Mesenchymal stem cell (in vitro differentiated cells and primary cell): ENCODE measurements around the gene EXD3.

Experiments used
- DNase-seq: peaks from one replicate; pipeline ENCODE4 v3.0.0-alpha.2; 2013
- H2AFZ ChIP-seq: one replicate; pipeline ENCODE4 v1.6.1; 2013; ENCODE audit warnings: low read depth, mild to moderate bottlenecking, control low read depth, inconsistent platforms, low read length, moderate library complexity
- H2AK5ac ChIP-seq: 2 replicates; pipeline ENCODE4 v1.6.1; 2013; ENCODE audit warnings: low read length, moderate library complexity, mild to moderate bottlenecking, inconsistent platforms; ENCODE audit not compliant: severe bottlenecking
- H2BK120ac ChIP-seq: one replicate; pipeline ENCODE4 v1.6.1; 2013; ENCODE audit warnings: low read depth, mild to moderate bottlenecking, inconsistent platforms, low read length, moderate library complexity
- H2BK12ac ChIP-seq, 2 experiments: one replicate each; pipeline ENCODE4 v1.6.1; 2013; ENCODE audit warnings: inconsistent platforms in 2 of 2, low read length in 2 of 2, mild to moderate bottlenecking in 2 of 2, moderate library complexity in 2 of 2, control low read depth in 1 of 2
- H2BK15ac ChIP-seq: one replicate; pipeline ENCODE4 v1.6.1; 2013; ENCODE audit warnings: mild to moderate bottlenecking, low read depth, inconsistent platforms; ENCODE audit not compliant: poor library complexity, severe bottlenecking
- H2BK5ac ChIP-seq: 2 replicates; pipeline ENCODE4 v1.6.1; 2013; ENCODE audit warnings: low read depth, mild to moderate bottlenecking, low read length, control low read depth, inconsistent platforms; ENCODE audit not compliant: poor library complexity, severe bottlenecking
- H3K14ac ChIP-seq, 2 experiments: one replicate each; pipeline ENCODE4 v1.6.1; 2013; ENCODE audit warnings: inconsistent platforms in 2 of 2, low read length in 2 of 2, control low read depth in 1 of 2, mild to moderate bottlenecking in 1 of 2, moderate library complexity in 1 of 2
- H3K18ac ChIP-seq, 2 experiments: one replicate each; pipeline ENCODE4 v1.6.1; 2013; ENCODE audit warnings: inconsistent platforms in 2 of 2, low read length in 2 of 2, control low read depth in 1 of 2, low read depth in 1 of 2, mild to moderate bottlenecking in 1 of 2
- H3K23ac ChIP-seq, 2 experiments: one replicate each; pipeline ENCODE4 v1.6.1; 2013; ENCODE audit warnings: inconsistent platforms in 2 of 2, low read length in 2 of 2, mild to moderate bottlenecking in 2 of 2, moderate library complexity in 2 of 2, control low read depth in 1 of 2
- H3K27ac ChIP-seq: 2 replicates; pipeline ENCODE4 v1.5.1; 2013; ENCODE audit warnings: mild to moderate bottlenecking, moderate library complexity, low read length, control low read depth, inconsistent platforms; ENCODE audit not compliant: poor library complexity, severe bottlenecking
- H3K27me3 ChIP-seq, 2 experiments: 2 replicates each; pipeline versions ENCODE4 v1.6.1 to v1.7.0; 2013; ENCODE audit warnings: low read length in 2 of 2, mild to moderate bottlenecking in 2 of 2, moderate library complexity in 2 of 2, control low read depth in 1 of 2, inconsistent platforms in 1 of 2; ENCODE audit not compliant: control insufficient read depth in 1 of 2, insufficient read depth in 1 of 2
- H3K36me3 ChIP-seq, 2 experiments: 2 replicates each; pipeline versions ENCODE4 v1.6.1 to v1.7.0; 2013; ENCODE audit warnings: low read length in 2 of 2, control low read depth in 1 of 2, inconsistent platforms in 1 of 2, low read depth in 1 of 2, mild to moderate bottlenecking in 1 of 2; ENCODE audit not compliant: insufficient read depth in 2 of 2, control insufficient read depth in 1 of 2
- H3K4ac ChIP-seq, 2 experiments: one replicate each; pipeline ENCODE4 v1.6.1; 2013; ENCODE audit warnings: inconsistent platforms in 2 of 2, low read length in 2 of 2, mild to moderate bottlenecking in 2 of 2, moderate library complexity in 2 of 2, control low read depth in 1 of 2, low read depth in 1 of 2
- H3K4me1 ChIP-seq: 2 replicates; pipeline ENCODE4 v1.6.1; 2013; ENCODE audit warnings: low read depth, low read length, control low read depth; ENCODE audit not compliant: control insufficient read depth, insufficient read depth
- H3K4me2 ChIP-seq: 2 replicates; pipeline ENCODE4 v1.6.1; 2013; ENCODE audit warnings: low read length, mild to moderate bottlenecking, inconsistent platforms; ENCODE audit not compliant: poor library complexity, severe bottlenecking
- H3K4me3 ChIP-seq, 2 experiments: 2 replicates each; pipeline versions ENCODE4 v1.5.1 to v1.7.0; 2013; ENCODE audit warnings: low read length in 2 of 2, mild to moderate bottlenecking in 2 of 2, control low read depth in 1 of 2, low read depth in 1 of 2; ENCODE audit not compliant: insufficient read depth in 1 of 2
- H3K79me1 ChIP-seq: replicated peaks from 2 replicates; pipeline ENCODE4 v1.6.1; 2013; ENCODE audit warnings: mild to moderate bottlenecking, control low read depth, low read length, inconsistent platforms; ENCODE audit not compliant: poor library complexity, severe bottlenecking
- H3K9ac ChIP-seq: 2 replicates; pipeline ENCODE4 v1.7.0; 2013; ENCODE audit warnings: mild to moderate bottlenecking, low read length, moderate library complexity
- H3K9me3 ChIP-seq: 2 replicates; pipeline ENCODE4 v1.7.0; 2013; ENCODE audit warnings: mild to moderate bottlenecking, low read length; ENCODE audit not compliant: control insufficient read depth
- H4K8ac ChIP-seq: one replicate; pipeline ENCODE4 v1.6.1; 2013; ENCODE audit warnings: inconsistent platforms, mild to moderate bottlenecking, low read length, moderate library complexity
- H4K91ac ChIP-seq: one replicate; pipeline ENCODE4 v1.6.1; 2013; ENCODE audit warnings: mild to moderate bottlenecking, low read length, inconsistent platforms
- WGBS: methylation state at CpG from one replicate; pipeline ENCODE4 v1.1.7; 2013; ENCODE audit warnings: mixed read lengths; 5-methylcytosine and 5-hydroxymethylcytosine counted together

The EXD3 gene

DNA sequence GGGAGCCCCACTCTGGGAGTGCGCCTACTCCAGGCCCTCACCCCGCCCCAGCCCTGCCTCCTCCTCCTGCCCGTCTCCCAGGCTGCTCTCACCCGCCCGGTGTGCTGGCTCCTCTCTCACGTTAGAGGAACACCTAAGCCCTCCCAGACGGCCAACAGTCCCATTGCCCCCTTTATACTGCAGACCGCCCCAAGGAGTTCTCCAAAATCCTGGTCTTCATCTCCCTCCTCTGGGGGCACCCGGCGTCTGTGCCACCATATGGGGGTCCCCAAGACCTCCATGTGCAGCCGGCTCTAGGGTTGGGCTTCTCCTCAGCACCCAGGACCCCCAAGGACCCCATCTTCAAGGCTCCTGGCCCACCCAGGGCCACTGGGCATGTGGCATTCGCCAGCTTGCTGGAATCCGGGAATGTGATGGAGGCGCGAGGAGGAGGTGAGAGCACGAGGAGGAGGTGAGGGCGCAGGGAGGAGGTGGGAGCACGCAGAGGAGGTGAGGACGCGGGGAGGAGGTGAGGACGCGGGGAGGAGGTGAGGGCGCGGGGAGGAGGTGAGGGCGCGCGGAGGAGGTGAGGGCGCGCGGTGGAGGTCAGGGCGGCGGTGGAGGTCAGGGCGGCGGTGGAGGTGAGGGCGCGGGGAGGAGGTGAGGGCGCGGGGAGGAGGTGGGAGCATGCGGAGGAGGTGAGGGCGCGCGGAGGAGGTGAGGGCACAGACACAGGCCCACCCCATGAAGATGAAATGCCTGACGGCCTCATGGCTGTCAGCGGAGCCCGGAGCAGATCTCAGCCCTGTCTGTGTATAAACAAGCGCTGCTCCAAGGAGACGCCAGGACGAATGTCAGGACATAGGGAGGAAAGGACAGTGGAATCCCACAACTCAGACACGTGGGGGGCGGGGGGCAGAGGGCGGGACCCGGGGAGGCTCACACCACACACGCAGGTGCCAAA is 41.2 kb downstream of the EXD3 start:
- Histone ChIP-seq H2AK5ac (no peak overlapping the region), H2BK5ac (no peak overlapping the region), H3K79me1 (no peaks in the 10 kb centered on the region), H3K18ac (no peak overlapping the region), H4K91ac (no peak overlapping the region), H2BK12ac (no peak overlapping the region), H3K9me3 (no peaks in the 10 kb centered on the region), H3K4ac (no peak overlapping the region), H4K8ac (no peak overlapping the region), H3K9ac (no peak overlapping the region), H3K27me3 (no peaks in the 10 kb centered on the region), H3K36me3 (peaks cover 0 to 24% of the 10 kb centered on the region in 2 experiments), H3K14ac (peak overlapping the region in 1 of 2 experiments; percentile 8), H3K23ac (no peak overlapping the region), H3K27ac (no peak overlapping the region), H2BK15ac (no peak overlapping the region), H3K4me2 (no peak overlapping the region), H2BK120ac (no peak overlapping the region), H3K4me1 (peaks cover 17% of the 10 kb centered on the region), H2AFZ (no peak overlapping the region), H3K4me3 (no peak overlapping the region)
- DNase-seq, result no peak
- WGBS, result 93% methylated on average over 44 of the region's 53 CpGs

GRCh38 chr9:137380606-137381005 is 42.4 kb downstream of the EXD3 start:
- H3K4ac ChIP-seq, result no peak overlapping the region
- H2BK120ac ChIP-seq, result no peak overlapping the region
- DNase-seq, result no peak
- H3K79me1 ChIP-seq, result no peaks in the 10 kb centered on the region
- peaks cover 0 to 24% of the 10 kb centered on the region in 2 experiments for H3K36me3 ChIP-seq
- H3K9me3 ChIP-seq, result peaks cover 3% of the 10 kb centered on the region
- H3K27ac ChIP-seq, result no peak overlapping the region
- WGBS, result 92% methylated on average over 4 of the region's 7 CpGs
- H3K4me3 ChIP-seq, result no peak overlapping the region
- H4K91ac ChIP-seq, result no peak overlapping the region
- H3K27me3 ChIP-seq, result no peaks in the 10 kb centered on the region
- H2BK12ac ChIP-seq, result no peak overlapping the region
- H2BK5ac ChIP-seq, result no peak overlapping the region
- H3K18ac ChIP-seq, result no peak overlapping the region
- no peak overlapping the region for H2AFZ ChIP-seq
- no peak overlapping the region for H2BK15ac ChIP-seq
- H3K23ac ChIP-seq, result no peak overlapping the region
- H2AK5ac ChIP-seq, result no peak overlapping the region
- H3K4me2 ChIP-seq, result no peak overlapping the region
- no peak overlapping the region for H4K8ac ChIP-seq
- no peak overlapping the region for H3K14ac ChIP-seq
- H3K4me1 ChIP-seq, result peaks cover 17% of the 10 kb centered on the region
- no peak overlapping the region for H3K9ac ChIP-seq

DNA sequence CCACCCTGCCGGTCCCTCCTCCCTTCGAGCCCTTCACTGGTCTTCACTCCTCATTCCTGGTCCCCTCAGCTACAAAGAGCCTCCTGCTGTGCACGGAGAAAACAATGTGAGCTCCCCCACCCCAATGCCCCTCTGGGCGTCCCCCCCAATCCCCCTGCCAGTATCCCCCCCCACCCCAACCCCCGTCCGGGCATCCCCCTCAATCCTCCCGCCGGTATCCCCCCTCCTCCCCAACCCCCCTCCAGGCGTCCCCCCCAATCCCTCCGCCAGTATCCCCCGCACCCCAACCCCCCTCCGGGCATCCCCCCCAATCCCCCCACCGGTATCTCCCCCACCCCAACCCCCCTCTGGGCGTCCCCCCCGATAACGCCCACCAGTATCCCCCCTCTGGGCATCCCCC is 42.8 kb downstream of the EXD3 start:
- WGBS, result 100% methylated on average over 3 of the region's 16 CpGs
- H3K27ac ChIP-seq, result no peak overlapping the region
- no peak overlapping the region for H3K14ac ChIP-seq
- no peak overlapping the region for H4K8ac ChIP-seq
- peaks cover 0 to 23% of the 10 kb centered on the region in 2 experiments for H3K36me3 ChIP-seq
- H3K4ac ChIP-seq, result no peak overlapping the region
- peaks cover 5% of the 10 kb centered on the region for H3K9me3 ChIP-seq
- no peak for DNase-seq
- no peaks in the 10 kb centered on the region for H3K27me3 ChIP-seq
- H3K79me1 ChIP-seq, result no peaks in the 10 kb centered on the region
- no peak overlapping the region for H3K4me3 ChIP-seq
- peaks cover 17% of the 10 kb centered on the region for H3K4me1 ChIP-seq
- H4K91ac ChIP-seq, result no peak overlapping the region
- no peak overlapping the region for H3K18ac ChIP-seq
- no peak overlapping the region for H2BK120ac ChIP-seq
- H3K9ac ChIP-seq, result no peak overlapping the region
- H2AFZ ChIP-seq, result no peak overlapping the region
- H2BK12ac ChIP-seq, result no peak overlapping the region
- no peak overlapping the region for H2BK15ac ChIP-seq
- no peak overlapping the region for H3K4me2 ChIP-seq
- no peak overlapping the region for H3K23ac ChIP-seq
- H2AK5ac ChIP-seq, result no peak overlapping the region
- H2BK5ac ChIP-seq, result no peak overlapping the region

GRCh38 chr9:137379761-137380161 is 43.2 kb downstream of the EXD3 start:
- no peak overlapping the region for H2AFZ ChIP-seq
- peaks cover 0 to 19% of the 10 kb centered on the region in 2 experiments for H3K36me3 ChIP-seq
- 93% methylated on average over 12 of the region's 12 CpGs for WGBS

More at GRCh38 chr9:137379761-137380161, 43.2 kb downstream of the EXD3 start:
- Histone ChIP-seq H4K91ac (no peak overlapping the region), H3K4me2 (no peak overlapping the region), H4K8ac (no peak overlapping the region), H3K27ac (no peak overlapping the region), H3K79me1 (no peaks in the 10 kb centered on the region), H3K4me3 (no peak overlapping the region), H2AK5ac (no peak overlapping the region), H3K4ac (no peak overlapping the region), H2BK5ac (no peak overlapping the region), H3K14ac (no peak overlapping the region), H3K18ac (no peak overlapping the region), H3K9ac (no peak overlapping the region), H2BK12ac (no peak overlapping the region), H3K4me1 (peaks cover 17% of the 10 kb centered on the region), H3K9me3 (peaks cover 5% of the 10 kb centered on the region), H2BK120ac (no peak overlapping the region), H2BK15ac (no peak overlapping the region), H3K23ac (no peak overlapping the region), H3K27me3 (no peaks in the 10 kb centered on the region)
- no peak for DNase-seq
